ENCODE data around the gene ENSA.
"Not testable (repeated sequence)": the region's sequence is repeated elsewhere in the genome, so short reads cannot be mapped to it uniquely, and the experiment has no call there.

GRCh38 chr1:150605451-150605731 is 24.0 kb downstream of the ENSA start:
- not testable (repeated sequence) for TF ChIP-seq CTCF (conservative IDR thresholded peaks at IDR 0.05; ENCODE audit: low read depth in 2 of 2); REST (IDR thresholded peaks at IDR 0.05; ENCODE audit: unreplicated experiment); CREB1 (CRISPR knock-in tag; IDR thresholded peaks at IDR 0.05; ENCODE audit: low read depth); EZH2 (IDR thresholded peaks at IDR 0.05; ENCODE audit: low read depth, unreplicated experiment)
